GM21367 (cell line): ENCODE measurements around the gene IFNL4.

Experiments used
- ATAC-seq: cut with Tn5 transposase; IDR thresholded peaks from one replicate; pipeline ENCODE4 v1.9.1; 2021; ENCODE audit not compliant: unreplicated experiment

The IFNL4 gene

DNA sequence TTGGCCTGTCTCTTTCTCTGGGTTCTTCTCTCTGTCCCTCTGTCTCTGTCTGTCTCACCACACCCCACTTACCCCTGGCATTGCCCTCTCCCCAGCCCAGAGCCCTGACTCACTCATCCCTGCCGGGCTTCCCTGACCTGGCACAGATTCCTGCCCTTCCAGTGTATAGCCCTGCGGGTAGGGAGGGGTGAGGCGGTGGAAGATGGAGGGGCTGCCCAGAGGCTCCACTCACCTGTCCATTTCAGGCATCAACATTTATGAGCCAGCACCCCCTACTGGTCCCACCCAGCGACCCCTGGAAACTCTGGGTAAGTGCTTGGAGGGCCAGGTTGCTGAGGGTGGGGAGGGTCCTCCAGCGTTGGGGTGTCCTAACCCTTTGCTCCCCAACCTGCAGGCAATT lies 50.8 kb downstream of the IFNL4 start:
- ATAC-seq, result no peak

DNA sequence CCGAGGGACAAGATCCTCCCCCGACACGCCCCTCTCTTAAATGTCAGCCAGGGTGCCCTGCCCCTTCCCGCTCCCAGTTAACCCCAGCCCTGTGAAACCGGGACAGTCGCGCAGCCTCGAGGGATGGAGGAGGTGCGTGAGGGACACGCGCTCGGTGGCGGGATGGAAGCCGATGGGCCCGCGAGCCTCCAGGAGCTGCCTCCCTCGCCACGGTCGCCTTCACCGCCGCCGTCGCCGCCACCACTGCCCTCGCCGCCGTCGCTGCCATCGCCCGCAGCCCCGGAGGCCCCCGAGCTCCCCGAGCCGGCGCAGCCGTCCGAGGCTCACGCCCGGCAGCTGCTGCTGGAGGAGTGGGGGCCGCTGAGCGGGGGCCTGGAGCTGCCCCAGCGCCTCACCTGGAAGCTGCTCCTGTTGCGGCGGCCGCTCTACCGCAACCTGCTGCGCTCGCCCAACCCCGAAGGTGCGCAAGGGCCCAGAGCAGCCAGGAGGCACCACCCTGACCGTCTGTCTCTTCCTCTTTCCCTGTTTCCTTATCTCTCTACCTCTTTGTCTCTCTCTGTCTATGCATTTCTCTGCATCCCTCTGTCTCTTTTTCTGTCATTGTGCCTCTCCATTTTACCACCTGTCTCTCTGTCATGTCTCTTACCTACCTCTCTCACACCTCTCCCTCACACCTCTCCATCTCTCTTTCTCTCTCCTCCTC lies 51.6 kb downstream of the IFNL4 start, which contains the start of gene NCCRP1:
NCCRP1 (plus strand) TSS at position 105 of the 703 bp plus-strand sequence; CDS start at position 124, 19 bp downstream.
- ATAC-seq, result no peak

DNA sequence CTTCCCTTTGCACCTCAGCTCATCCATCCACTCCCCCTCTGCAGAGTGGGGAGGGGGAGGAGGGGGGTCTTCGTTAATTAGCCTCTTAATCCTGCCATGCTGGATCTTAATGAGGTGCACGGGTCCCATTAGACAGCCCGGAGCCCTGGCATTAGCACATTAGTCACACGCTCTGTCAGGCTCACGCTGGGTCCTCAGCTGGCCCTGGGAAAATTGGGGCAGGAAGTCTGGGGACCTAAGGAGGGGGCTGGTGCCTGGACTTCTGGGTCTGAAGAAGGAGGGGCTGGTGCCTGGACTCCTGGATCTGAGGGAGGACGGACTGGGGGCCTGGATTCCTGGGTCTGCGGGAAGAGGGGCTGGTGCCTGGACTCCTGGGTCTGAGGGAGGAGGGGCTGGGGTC lies 52.3 kb downstream of the IFNL4 start:
- ATAC-seq, result no peak
